ENCODE measurements around the gene ADI1. TPM values are rescaled to one million over a fixed set of nuclear protein-coding genes. Genes with fewer than 3 reads are reported as not detected.

The ADI1 gene
- total and polyA plus RNA-seq, 10 of the 15 experiments (the other 5 are each of a cell fraction or from before 2014, with no cell fraction given): 4.4 to 78.7 (median 17.2) TPM

DNA sequence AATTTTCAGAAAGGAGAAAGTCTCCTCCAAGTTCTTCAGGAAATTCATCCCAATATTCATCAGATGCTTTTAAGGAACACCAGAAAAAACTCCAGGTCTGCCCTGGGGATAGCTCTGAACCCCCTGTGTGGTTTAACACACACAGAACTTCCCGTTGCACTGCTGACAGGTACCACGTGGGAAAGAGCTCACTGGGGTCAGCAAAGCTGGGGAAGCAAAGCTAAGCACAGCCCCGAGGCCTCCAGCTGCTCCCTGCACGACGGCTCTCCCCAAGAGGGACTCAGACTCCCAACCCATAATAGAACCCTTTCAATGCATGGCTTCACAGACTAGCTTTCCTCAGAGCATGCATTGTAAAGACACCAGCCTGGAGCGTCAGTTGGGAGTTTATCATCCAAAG is 28.0 kb downstream of the ADI1 start:
- ChIA-PET SMC1A (ENCODE audit: uncharacterized antibody, unreplicated experiment) (interaction anchor here (1.8 kb wide), 1 partner anchor 67 kb away, joined by 3 read pairs; no protein-coding TSS in a partner anchor), RAD21 (ENCODE audit: unreplicated experiment) (no interaction called here), POLR2A (no interaction called here), CTCF (no interaction called here)
- in situ Hi-C loops (cut with MboI) (no loop called here), intact Hi-C loops (cut with micrococcal nuclease; ENCODE audit: unreplicated experiment) (no loop called here)
- BruUV-seq (replicated peaks): no TSS peak
- ATAC-seq (peak; percentile 23; the same call in 2 of the 3 replicates), FAIRE-seq (no peak), DNase-seq (ENCODE audit: low read depth, low spot score) (no peak)
- Histone ChIP-seq H3K9me3 (replicated peaks; ENCODE audit: control insufficient read depth, insufficient read depth, low read length) (no peaks in the 10 kb centered on the region), H3K79me2 (ENCODE audit: control insufficient read depth, insufficient read depth, low read length) (no peaks in the 10 kb centered on the region), H3K4me1 (ENCODE audit: control insufficient read depth, insufficient read depth, low read length) (no peaks in the 10 kb centered on the region), H3K9ac (ENCODE audit: control insufficient read depth, insufficient read depth, low read length) (no peak overlapping the region), H3K27me3 (replicated peaks in 1 of 2; ENCODE audit: control insufficient read depth in 2 of 2, insufficient read depth in 2 of 2, low read length in 1 of 2) (no peaks in the 10 kb centered on the region), H4K20me1 (ENCODE audit: control insufficient read depth, insufficient read depth) (no peaks in the 10 kb centered on the region), H3K36me3 (ENCODE audit: control insufficient read depth in 2 of 2, insufficient read depth in 2 of 2, low read length in 1 of 2) (no peaks in the 10 kb centered on the region), H3K27ac (ENCODE audit: control insufficient read depth, insufficient read depth) (no peak overlapping the region), H2AFZ (ENCODE audit: control insufficient read depth, low read depth, low read length) (no peak overlapping the region), H3K4me3 (no peak overlapping the region), H3K4me2 (ENCODE audit: control insufficient read depth, insufficient read depth) (no peak overlapping the region)
- WGBS (ENCODE audit: insufficient coverage, insufficient replicate concordance, low lambda C conversion rate, missing lambda C conversion rate): 7% methylated on average over 6 of the region's 6 CpGs
- TF ChIP-seq ZZZ3 (IDR thresholded peaks at IDR 0.05; ENCODE audit: control insufficient read depth, insufficient read length, low read depth) (no peak), RELA (IDR thresholded peaks at IDR 0.05; ENCODE audit: borderline replicate concordance, partially characterized antibody) (no peak), CREM (IDR thresholded peaks at IDR 0.05; ENCODE audit: low read depth) (no peak), MTA3 (IDR thresholded peaks at IDR 0.05; ENCODE audit: borderline replicate concordance, low read length) (no peak), POLR2AphosphoS2 (IDR thresholded peaks at IDR 0.05; ENCODE audit: low read depth, low read length) (no peak), FOXK2 (IDR thresholded peaks at IDR 0.05) (no peak), YY1 (IDR thresholded peaks at IDR 0.05; ENCODE audit: low read depth, low read length) (no peak), EGR1 (IDR thresholded peaks at IDR 0.05; ENCODE audit: borderline replicate concordance in 1 of 2, low read depth in 2 of 2, low read length in 2 of 2) (no peak)
- TF ChIP-seq, protein P1, sequence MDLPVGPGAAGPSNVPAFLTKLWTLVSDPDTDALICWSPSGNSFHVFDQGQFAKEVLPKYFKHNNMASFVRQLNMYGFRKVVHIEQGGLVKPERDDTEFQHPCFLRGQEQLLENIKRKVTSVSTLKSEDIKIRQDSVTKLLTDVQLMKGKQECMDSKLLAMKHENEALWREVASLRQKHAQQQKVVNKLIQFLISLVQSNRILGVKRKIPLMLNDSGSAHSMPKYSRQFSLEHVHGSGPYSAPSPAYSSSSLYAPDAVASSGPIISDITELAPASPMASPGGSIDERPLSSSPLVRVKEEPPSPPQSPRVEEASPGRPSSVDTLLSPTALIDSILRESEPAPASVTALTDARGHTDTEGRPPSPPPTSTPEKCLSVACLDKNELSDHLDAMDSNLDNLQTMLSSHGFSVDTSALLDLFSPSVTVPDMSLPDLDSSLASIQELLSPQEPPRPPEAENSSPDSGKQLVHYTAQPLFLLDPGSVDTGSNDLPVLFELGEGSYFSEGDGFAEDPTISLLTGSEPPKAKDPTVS (IDR thresholded peaks at IDR 0.05; ENCODE audit: low read depth, low read length): no peak
- TF ChIP-seq, protein P2, sequence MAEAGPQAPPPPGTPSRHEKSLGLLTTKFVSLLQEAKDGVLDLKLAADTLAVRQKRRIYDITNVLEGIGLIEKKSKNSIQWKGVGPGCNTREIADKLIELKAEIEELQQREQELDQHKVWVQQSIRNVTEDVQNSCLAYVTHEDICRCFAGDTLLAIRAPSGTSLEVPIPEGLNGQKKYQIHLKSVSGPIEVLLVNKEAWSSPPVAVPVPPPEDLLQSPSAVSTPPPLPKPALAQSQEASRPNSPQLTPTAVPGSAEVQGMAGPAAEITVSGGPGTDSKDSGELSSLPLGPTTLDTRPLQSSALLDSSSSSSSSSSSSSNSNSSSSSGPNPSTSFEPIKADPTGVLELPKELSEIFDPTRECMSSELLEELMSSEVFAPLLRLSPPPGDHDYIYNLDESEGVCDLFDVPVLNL (IDR thresholded peaks at IDR 0.05; ENCODE audit: low read depth, low read length): no peak
- TF ChIP-seq, protein P3, sequence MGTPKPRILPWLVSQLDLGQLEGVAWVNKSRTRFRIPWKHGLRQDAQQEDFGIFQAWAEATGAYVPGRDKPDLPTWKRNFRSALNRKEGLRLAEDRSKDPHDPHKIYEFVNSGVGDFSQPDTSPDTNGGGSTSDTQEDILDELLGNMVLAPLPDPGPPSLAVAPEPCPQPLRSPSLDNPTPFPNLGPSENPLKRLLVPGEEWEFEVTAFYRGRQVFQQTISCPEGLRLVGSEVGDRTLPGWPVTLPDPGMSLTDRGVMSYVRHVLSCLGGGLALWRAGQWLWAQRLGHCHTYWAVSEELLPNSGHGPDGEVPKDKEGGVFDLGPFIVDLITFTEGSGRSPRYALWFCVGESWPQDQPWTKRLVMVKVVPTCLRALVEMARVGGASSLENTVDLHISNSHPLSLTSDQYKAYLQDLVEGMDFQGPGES (IDR thresholded peaks at IDR 0.05): no peak
- TF ChIP-seq, protein P4, sequence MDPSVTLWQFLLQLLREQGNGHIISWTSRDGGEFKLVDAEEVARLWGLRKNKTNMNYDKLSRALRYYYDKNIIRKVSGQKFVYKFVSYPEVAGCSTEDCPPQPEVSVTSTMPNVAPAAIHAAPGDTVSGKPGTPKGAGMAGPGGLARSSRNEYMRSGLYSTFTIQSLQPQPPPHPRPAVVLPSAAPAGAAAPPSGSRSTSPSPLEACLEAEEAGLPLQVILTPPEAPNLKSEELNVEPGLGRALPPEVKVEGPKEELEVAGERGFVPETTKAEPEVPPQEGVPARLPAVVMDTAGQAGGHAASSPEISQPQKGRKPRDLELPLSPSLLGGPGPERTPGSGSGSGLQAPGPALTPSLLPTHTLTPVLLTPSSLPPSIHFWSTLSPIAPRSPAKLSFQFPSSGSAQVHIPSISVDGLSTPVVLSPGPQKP (IDR thresholded peaks at IDR 0.05; ENCODE audit: low read depth, low read length): no peak
- TF ChIP-seq, protein P5, sequence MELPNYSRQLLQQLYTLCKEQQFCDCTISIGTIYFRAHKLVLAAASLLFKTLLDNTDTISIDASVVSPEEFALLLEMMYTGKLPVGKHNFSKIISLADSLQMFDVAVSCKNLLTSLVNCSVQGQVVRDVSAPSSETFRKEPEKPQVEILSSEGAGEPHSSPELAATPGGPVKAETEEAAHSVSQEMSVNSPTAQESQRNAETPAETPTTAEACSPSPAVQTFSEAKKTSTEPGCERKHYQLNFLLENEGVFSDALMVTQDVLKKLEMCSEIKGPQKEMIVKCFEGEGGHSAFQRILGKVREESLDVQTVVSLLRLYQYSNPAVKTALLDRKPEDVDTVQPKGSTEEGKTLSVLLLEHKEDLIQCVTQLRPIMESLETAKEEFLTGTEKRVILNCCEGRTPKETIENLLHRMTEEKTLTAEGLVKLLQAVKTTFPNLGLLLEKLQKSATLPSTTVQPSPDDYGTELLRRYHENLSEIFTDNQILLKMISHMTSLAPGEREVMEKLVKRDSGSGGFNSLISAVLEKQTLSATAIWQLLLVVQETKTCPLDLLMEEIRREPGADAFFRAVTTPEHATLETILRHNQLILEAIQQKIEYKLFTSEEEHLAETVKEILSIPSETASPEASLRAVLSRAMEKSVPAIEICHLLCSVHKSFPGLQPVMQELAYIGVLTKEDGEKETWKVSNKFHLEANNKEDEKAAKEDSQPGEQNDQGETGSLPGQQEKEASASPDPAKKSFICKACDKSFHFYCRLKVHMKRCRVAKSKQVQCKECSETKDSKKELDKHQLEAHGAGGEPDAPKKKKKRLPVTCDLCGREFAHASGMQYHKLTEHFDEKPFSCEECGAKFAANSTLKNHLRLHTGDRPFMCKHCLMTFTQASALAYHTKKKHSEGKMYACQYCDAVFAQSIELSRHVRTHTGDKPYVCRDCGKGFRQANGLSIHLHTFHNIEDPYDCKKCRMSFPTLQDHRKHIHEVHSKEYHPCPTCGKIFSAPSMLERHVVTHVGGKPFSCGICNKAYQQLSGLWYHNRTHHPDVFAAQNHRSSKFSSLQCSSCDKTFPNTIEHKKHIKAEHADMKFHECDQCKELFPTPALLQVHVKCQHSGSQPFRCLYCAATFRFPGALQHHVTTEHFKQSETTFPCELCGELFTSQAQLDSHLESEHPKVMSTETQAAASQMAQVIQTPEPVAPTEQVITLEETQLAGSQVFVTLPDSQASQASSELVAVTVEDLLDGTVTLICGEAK (IDR thresholded peaks at IDR 0.05; ENCODE audit: borderline replicate concordance): no peak
- TF ChIP-seq, protein P6, sequence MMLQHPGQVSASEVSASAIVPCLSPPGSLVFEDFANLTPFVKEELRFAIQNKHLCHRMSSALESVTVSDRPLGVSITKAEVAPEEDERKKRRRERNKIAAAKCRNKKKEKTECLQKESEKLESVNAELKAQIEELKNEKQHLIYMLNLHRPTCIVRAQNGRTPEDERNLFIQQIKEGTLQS (IDR thresholded peaks at IDR 0.05; ENCODE audit: borderline replicate concordance, extremely low read depth, low read depth, low read length): no peak
